OCI-LY3 (cell line): ENCODE data around the gene KCNMA1.

Experiments
- H2AFZ ChIP-seq: fragments of 200-600, 300-600 bp; shearing (Covaris generic); 2 replicates; pipeline ENCODE4 v1.6.0; 2014; ENCODE audit warnings: antibody characterized with exemption, low read depth, low read length
- H3K27ac ChIP-seq: fragments of 200-600, 300-600 bp; sonication (generic); 2 replicates; pipeline ENCODE4 v1.5.1; 2014; ENCODE audit warnings: mild to moderate bottlenecking, low read length, moderate library complexity, mixed read lengths
- H3K27me3 ChIP-seq: fragments of 200-600, 300-600 bp; sonication (generic); 2 replicates; pipeline ENCODE4 v1.6.1; 2014; ENCODE audit warnings: low read depth, low read length, mixed read lengths
- H3K36me3 ChIP-seq: fragments of 200-600, 300-600 bp; sonication (generic); replicated peaks from 2 replicates; pipeline ENCODE3; 2014; ENCODE audit warnings: low read depth, low read length, mixed read lengths
- H3K4me1 ChIP-seq: fragments of 300-600, 200-600 bp; sonication (generic); 2 replicates; pipeline ENCODE4 v1.6.1; 2014; ENCODE audit warnings: low read length, mixed read lengths
- H3K4me2 ChIP-seq: fragments of 200-600, 300-600 bp; sonication (generic); 2 replicates; pipeline ENCODE4 v1.6.1; 2014; ENCODE audit warnings: low read length, mixed read lengths
- H3K4me3 ChIP-seq: fragments of 300-600, 200-600 bp; sonication (generic); 2 replicates; pipeline ENCODE4 v1.5.1; 2014; ENCODE audit warnings: antibody characterized with exemption, mild to moderate bottlenecking, low read length, moderate library complexity
- H3K79me2 ChIP-seq: fragments of 300-600, 200-600 bp; shearing (Covaris generic); 2 replicates; pipeline ENCODE4 v1.6.1; 2014; ENCODE audit warnings: mild to moderate bottlenecking, low read length, mixed read lengths
- H3K9ac ChIP-seq: fragments of 300-600, 200-600 bp; shearing (Covaris generic); 2 replicates; pipeline ENCODE4 v1.6.0; 2014; ENCODE audit warnings: mild to moderate bottlenecking, low read length, moderate library complexity
- H3K9me3 ChIP-seq: fragments of 200-600, 300-600 bp; shearing (Covaris generic); 2 replicates; pipeline ENCODE4 v1.6.1; 2014; ENCODE audit warnings: low read length, mixed read lengths; ENCODE audit not compliant: insufficient read depth
- H4K20me1 ChIP-seq: fragments of 200-600, 300-600 bp; sonication (generic); 2 replicates; pipeline ENCODE4 v1.6.1; 2016; ENCODE audit warnings: low read length, mixed read lengths; ENCODE audit not compliant: insufficient read depth
- EZH2phosphoT487 ChIP-seq: fragments of 200-600 bp; shearing (Covaris generic); IDR thresholded peaks from 2 replicates; pipeline ENCODE4 v1.6.1; 2018; ENCODE audit warnings: antibody characterized with exemption, mixed run types, low read depth
- TF ChIP-seq, protein P1 (sequence below): fragments of 200-600, 300-600 bp; sonication (generic); IDR thresholded peaks from 2 replicates; pipeline ENCODE4 v1.5.1; 2014; ENCODE audit warnings: antibody characterized with exemption, low read length, low read depth

KCNMA1 gene

DNA sequence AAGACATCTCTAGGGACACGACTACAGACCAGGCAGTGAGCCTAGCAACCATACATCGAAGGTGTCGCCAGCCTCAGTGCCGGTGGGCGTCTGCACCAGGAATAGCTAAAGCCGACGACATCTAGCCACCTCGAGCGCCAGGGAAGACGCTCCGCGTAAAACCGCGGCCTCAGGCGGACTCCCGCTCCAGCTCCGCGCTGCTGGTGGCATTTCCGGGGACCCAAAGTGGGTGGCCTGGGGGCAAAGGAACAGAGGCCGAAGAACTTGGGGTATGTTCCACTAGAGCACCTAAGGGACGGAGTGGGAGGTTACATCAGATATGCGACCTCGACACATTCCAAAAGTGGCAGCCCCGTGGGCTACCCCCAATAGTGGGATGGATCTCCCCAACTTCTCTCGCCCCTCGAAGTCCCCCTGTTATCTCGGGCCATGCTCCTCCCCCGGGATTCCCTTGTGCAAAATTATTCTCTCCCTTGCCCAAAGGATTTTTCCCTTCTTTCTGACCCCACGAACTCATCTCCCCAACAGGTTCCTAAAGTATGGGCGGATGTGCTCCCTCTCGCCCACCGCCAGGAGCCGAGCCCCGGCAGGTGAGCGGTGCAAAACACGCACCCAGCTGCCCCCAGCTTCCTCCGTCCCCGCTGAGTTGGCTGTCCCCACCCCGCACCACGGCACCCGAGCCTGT, 1.2 kb downstream of the KCNMA1 start:
- Histone ChIP-seq H4K20me1 (peaks cover 26% of the 10 kb centered on the region; the same call in 1 of the 2 replicates), H3K4me3 (peak overlapping the region; percentile 93), H3K4me1 (peaks cover 54% of the 10 kb centered on the region), H2AFZ (no peak overlapping the region), H3K4me2 (peak overlapping the region; percentile 67), H3K9ac (peak overlapping the region; percentile 76; the same call in 1 of the 2 replicates), H3K27ac (no peak overlapping the region), H3K27me3 (no peaks in the 10 kb centered on the region), H3K79me2 (peaks cover 94% of the 10 kb centered on the region), H3K9me3 (no peaks in the 10 kb centered on the region), H3K36me3 (peaks cover 26% of the 10 kb centered on the region)
- TF ChIP-seq, protein P1, sequence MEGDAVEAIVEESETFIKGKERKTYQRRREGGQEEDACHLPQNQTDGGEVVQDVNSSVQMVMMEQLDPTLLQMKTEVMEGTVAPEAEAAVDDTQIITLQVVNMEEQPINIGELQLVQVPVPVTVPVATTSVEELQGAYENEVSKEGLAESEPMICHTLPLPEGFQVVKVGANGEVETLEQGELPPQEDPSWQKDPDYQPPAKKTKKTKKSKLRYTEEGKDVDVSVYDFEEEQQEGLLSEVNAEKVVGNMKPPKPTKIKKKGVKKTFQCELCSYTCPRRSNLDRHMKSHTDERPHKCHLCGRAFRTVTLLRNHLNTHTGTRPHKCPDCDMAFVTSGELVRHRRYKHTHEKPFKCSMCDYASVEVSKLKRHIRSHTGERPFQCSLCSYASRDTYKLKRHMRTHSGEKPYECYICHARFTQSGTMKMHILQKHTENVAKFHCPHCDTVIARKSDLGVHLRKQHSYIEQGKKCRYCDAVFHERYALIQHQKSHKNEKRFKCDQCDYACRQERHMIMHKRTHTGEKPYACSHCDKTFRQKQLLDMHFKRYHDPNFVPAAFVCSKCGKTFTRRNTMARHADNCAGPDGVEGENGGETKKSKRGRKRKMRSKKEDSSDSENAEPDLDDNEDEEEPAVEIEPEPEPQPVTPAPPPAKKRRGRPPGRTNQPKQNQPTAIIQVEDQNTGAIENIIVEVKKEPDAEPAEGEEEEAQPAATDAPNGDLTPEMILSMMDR, result no peak
- no peak for TF ChIP-seq EZH2phosphoT487

DNA sequence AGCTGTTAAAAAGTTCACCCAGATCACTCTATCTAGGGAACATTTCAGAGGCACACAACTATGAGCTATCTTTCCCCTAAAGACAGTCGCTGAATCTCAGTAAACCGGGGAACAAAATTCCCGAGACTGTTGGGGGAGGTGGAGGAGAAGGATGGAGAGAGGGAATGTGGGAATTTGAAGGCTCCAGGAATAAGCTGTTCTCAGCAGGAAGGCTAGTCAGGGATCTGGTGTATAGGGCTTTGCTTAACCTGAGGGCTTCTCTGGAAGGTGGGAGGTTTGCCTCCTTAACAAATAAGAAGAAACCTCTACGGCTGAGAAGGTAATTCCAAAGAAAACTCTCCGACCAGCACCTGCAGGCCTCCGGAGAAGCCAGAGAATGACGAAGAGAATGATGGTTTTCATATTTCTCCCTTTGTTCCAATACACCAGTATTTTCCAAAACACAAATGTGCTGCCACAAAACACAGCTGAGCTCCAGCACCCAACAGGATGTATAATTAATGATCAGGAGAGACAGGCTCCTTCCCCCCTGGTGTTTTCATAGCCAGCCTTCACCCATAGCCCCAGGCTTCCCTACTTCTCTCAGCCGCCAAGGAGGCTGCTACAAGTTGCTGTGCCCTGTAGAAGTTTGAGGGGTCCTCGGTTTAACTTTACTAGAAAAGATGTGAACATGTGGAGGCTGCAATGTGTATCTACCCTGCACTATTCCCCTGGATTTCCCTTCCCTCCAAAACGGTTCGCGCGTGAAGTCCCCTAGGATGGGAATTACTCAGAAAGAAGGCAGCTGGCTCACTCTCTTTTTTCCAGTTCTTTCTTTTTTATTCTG, 2.0 kb downstream of the KCNMA1 start:
- Histone ChIP-seq H3K79me2 (peaks cover 97% of the 10 kb centered on the region), H3K27ac (no peak overlapping the region), H3K4me3 (peak overlapping the region; percentile 93), H4K20me1 (peaks cover 30% of the 10 kb centered on the region; the same call in 1 of the 2 replicates), H3K36me3 (peaks cover 26% of the 10 kb centered on the region), H3K9ac (no peak overlapping the region), H3K4me1 (peaks cover 46% of the 10 kb centered on the region), H3K27me3 (no peaks in the 10 kb centered on the region), H3K9me3 (no peaks in the 10 kb centered on the region), H2AFZ (no peak overlapping the region), H3K4me2 (peak overlapping the region; percentile 67)
- no peak for TF ChIP-seq EZH2phosphoT487
- TF ChIP-seq, protein P1, result no peak

DNA sequence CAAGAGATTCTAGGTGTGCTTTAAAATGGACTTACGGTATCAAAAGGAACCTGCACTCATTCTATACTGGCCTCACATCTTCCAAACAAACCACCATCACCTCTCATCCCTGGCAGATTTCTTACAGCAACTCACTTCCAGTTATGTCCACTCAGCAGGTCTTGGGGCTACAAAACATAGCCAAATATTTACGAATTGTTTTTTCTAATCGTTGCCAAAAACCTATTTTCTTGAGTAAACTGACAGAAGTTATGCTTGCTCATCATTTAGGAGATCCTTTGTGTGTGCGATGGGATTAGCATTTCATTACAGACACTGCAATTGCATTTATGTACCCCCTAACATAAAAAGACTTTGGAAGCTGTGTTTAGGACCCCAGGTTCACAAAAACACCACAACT, 2.7 kb downstream of the KCNMA1 start:
- Histone ChIP-seq H3K4me1 (peaks cover 39% of the 10 kb centered on the region), H3K79me2 (peaks cover 98% of the 10 kb centered on the region), H4K20me1 (peaks cover 37% of the 10 kb centered on the region), H3K4me3 (no peak overlapping the region), H3K9ac (no peak overlapping the region), H3K36me3 (peaks cover 31% of the 10 kb centered on the region), H3K4me2 (peak overlapping the region; percentile 67), H3K9me3 (no peaks in the 10 kb centered on the region), H2AFZ (no peak overlapping the region), H3K27me3 (no peaks in the 10 kb centered on the region), H3K27ac (no peak overlapping the region)
- TF ChIP-seq, protein P1, result no peak
- TF ChIP-seq EZH2phosphoT487, result no peak

DNA sequence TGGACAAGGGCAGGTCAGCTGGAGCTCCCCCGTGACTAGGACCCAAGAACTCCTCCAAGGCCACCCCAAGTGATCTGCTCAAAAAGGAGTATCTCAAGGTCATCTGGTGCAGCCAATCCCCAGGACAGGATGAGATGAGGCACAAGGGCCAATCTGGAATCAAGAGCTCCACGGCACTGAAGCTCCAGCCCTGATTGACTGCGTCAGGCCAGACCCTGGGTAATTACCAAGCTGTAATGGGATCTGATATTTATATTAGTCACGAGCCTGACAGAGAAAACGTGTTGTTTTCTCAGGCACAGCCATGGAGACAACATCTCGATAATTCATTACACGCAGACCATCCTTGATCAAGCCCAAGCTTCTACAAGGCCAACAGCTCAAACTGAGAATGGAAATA, 4.2 kb downstream of the KCNMA1 start:
- Histone ChIP-seq H3K36me3 (peaks cover 35% of the 10 kb centered on the region), H3K4me2 (no peak overlapping the region), H3K27ac (no peak overlapping the region), H3K9ac (no peak overlapping the region), H4K20me1 (peaks cover 47% of the 10 kb centered on the region), H3K9me3 (no peaks in the 10 kb centered on the region), H3K4me1 (peaks cover 25% of the 10 kb centered on the region), H2AFZ (no peak overlapping the region), H3K79me2 (peaks cover 98% of the 10 kb centered on the region), H3K4me3 (no peak overlapping the region), H3K27me3 (no peaks in the 10 kb centered on the region)
- no peak for TF ChIP-seq EZH2phosphoT487
- TF ChIP-seq, protein P1, result no peak
